ENCODE results near the gene MYL11. TPM values are rescaled to one million over a fixed set of nuclear protein-coding genes. Genes with fewer than 3 reads are reported as not detected.

Gene MYL11
- total RNA-seq, 1 donor from 2014 or later, result not detected

DNA sequence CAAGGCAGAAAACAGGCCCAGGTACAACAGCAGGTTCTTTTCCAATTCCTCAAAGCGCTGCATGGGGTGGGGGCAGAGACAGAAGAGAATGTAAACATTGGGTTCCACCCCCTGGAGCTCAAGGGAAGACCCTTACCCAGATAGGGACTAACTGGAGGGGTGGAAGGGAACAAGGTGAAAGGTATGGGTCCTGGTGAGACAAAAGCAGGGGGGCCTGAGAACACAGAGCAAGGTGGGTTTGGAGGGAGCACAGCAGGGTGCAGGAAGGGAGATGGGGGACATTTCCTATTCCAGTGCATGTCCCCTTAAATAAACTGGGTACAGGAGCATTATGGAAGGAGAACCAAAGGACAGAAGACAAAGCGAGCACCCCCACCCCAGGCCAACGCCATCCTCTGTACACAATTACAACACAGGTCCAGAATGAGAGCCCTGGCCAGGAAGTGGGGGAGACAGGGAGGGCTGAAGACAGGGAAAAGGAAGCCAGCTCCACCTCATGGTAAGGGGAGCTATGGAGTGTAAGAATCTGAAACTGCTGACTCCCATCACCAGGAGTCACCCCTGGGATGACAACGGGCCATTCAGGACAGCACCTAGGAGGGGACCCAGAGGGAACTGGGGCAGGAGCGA lies 17.4 kb upstream of the MYL11 start:
- H3K27ac ChIP-seq (replicated peaks), result no peak overlapping the region
- no peak overlapping the region for H3K4me3 ChIP-seq
- peaks cover 45% of the 10 kb centered on the region for H3K4me1 ChIP-seq
- intact Hi-C loops (cut with micrococcal nuclease), result no loop called here
- no peak for TF ChIP-seq CTCF (IDR thresholded peaks at IDR 0.05; ENCODE audit: borderline replicate concordance)
- H3K36me3 ChIP-seq, result peaks cover 49% of the 10 kb centered on the region
- no peak for DNase-seq
- no peaks in the 10 kb centered on the region for H3K27me3 ChIP-seq (ENCODE audit: low read depth)
- H3K9me3 ChIP-seq (replicated peaks), result no peaks in the 10 kb centered on the region

- DNase-seq, result no peak
Measured at GRCh38 chr16:30357715-30358576, 16.7 kb upstream of the MYL11 start.

GRCh38 chr16:30358577-30358936 lies 16.0 kb upstream of the MYL11 start:
- peaks cover 49% of the 10 kb centered on the region for H3K36me3 ChIP-seq
- no peak for TF ChIP-seq CTCF (IDR thresholded peaks at IDR 0.05; ENCODE audit: borderline replicate concordance)
- H3K27ac ChIP-seq (replicated peaks), result no peak overlapping the region
- intact Hi-C loops (cut with micrococcal nuclease), result no loop called here
- no peaks in the 10 kb centered on the region for H3K9me3 ChIP-seq (replicated peaks)
- H3K4me3 ChIP-seq, result no peak overlapping the region
- H3K4me1 ChIP-seq, result peaks cover 32% of the 10 kb centered on the region
- no peaks in the 10 kb centered on the region for H3K27me3 ChIP-seq (ENCODE audit: low read depth)
- no peak for DNase-seq

More at GRCh38 chr16:30357715-30358576, 16.7 kb upstream of the MYL11 start:
- no peak for TF ChIP-seq CTCF (IDR thresholded peaks at IDR 0.05; ENCODE audit: borderline replicate concordance)
- intact Hi-C loops (cut with micrococcal nuclease), result no loop called here
- peaks cover 38% of the 10 kb centered on the region for H3K4me1 ChIP-seq
- H3K27me3 ChIP-seq (ENCODE audit: low read depth), result no peaks in the 10 kb centered on the region
- H3K36me3 ChIP-seq, result peaks cover 49% of the 10 kb centered on the region
- no peaks in the 10 kb centered on the region for H3K9me3 ChIP-seq (replicated peaks)
- no peak overlapping the region for H3K27ac ChIP-seq (replicated peaks)
- H3K4me3 ChIP-seq, result no peak overlapping the region

DNA sequence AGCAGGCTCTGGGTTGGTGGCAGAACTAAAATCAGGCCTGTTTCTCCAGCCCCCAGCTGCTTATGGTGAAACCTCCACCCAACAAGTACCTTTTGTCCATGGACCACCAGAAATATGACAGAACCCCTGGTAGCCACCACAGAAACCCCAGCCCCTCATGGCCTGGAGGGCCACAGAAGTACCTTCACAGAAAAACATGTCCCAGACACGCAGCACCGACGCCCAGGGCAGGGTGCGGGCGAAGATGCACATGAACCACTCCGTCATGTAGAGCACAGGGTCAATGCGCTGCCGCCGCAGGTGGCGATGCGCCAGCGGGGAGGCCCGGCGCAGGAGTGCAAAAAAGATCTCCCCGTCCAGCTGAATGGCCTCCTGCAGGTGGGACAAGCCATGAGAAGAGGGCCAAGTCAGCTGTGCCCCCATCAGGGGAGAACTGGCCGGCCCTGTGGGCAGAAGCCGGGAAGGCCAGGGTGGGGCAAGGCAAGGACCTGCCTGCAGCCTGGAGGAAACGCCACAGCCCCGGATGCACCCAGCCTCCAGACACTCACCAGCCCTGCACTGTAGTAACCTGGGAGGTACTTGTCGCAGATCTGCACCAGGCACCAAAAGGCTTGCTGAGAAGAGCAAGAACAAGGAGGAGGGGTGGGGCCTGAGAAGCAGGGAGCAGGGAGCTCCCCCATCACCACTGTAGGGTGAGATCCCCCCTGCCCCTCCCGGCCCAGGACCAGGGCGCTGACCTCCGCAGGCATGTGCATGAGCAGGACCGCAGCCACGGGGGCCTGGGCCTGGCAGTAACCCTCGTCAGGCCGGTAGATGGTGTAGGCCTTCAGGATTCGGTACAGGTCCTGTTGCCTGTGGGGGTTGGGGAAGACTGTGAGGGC lies 15.4 kb upstream of the MYL11 start:
- DNase-seq, result no peak
- Histone ChIP-seq H3K9me3 (replicated peaks) (no peaks in the 10 kb centered on the region), H3K27ac (replicated peaks) (no peak overlapping the region), H3K4me1 (peaks cover 25% of the 10 kb centered on the region), H3K36me3 (peaks cover 50% of the 10 kb centered on the region), H3K4me3 (no peak overlapping the region), H3K27me3 (ENCODE audit: low read depth) (no peaks in the 10 kb centered on the region)
- intact Hi-C loops (cut with micrococcal nuclease), result no loop called here
- no peak for TF ChIP-seq CTCF (IDR thresholded peaks at IDR 0.05; ENCODE audit: borderline replicate concordance)

- no peak overlapping the region for H3K4me3 ChIP-seq
- intact Hi-C loops (cut with micrococcal nuclease), result no loop called here
- H3K9me3 ChIP-seq (replicated peaks), result no peaks in the 10 kb centered on the region
- peaks cover 56% of the 10 kb centered on the region for H3K36me3 ChIP-seq
- peaks cover 23% of the 10 kb centered on the region for H3K4me1 ChIP-seq
- TF ChIP-seq CTCF (IDR thresholded peaks at IDR 0.05; ENCODE audit: borderline replicate concordance), result no peak
- no peaks in the 10 kb centered on the region for H3K27me3 ChIP-seq (ENCODE audit: low read depth)
- H3K27ac ChIP-seq (replicated peaks), result no peak overlapping the region
- DNase-seq, result no peak
Measured at GRCh38 chr16:30359871-30360170, 14.8 kb upstream of the MYL11 start.
